Cardiac muscle cell (in vitro differentiated cells and primary cell): ENCODE measurements around the gene UBE3B. TPM values are rescaled to one million over a fixed set of nuclear protein-coding genes. Genes with fewer than 3 reads are reported as not detected.

Experiments used
- DNase-seq, 2 donors: peaks; one replicate each; pipeline versions ENCODE4 v3.0.0 to v3.0.0-alpha.2; 2010 to 2017; ENCODE audit warnings: low read depth in 1 of 2, low spot score in 1 of 2
- H3K27ac ChIP-seq: fragments of 200-600 bp; sonication (generic); 2 replicates; pipeline ENCODE4 v1.5.1; 2016
- H3K27me3 ChIP-seq: fragments of 200-600 bp; sonication (generic); 2 replicates; pipeline ENCODE4 v1.6.0; 2016; ENCODE audit warnings: control low read depth
- H3K36me3 ChIP-seq: fragments of 200-600 bp; sonication (generic); 2 replicates; pipeline ENCODE4 v1.5.1; 2016; ENCODE audit warnings: control low read depth
- H3K4me1 ChIP-seq: fragments of 200-600 bp; sonication (generic); 2 replicates; pipeline ENCODE4 v1.8.1; 2017; ENCODE audit warnings: low read depth, mild to moderate bottlenecking, mixed run types
- H3K4me3 ChIP-seq: fragments of 200-600 bp; sonication (generic); 2 replicates; pipeline ENCODE4 v1.5.1; 2016; ENCODE audit warnings: mild to moderate bottlenecking
- H3K9me3 ChIP-seq: fragments of 200-600 bp; sonication (generic); 2 replicates; pipeline ENCODE4 v1.5.1; 2017; ENCODE audit warnings: low read depth, mild to moderate bottlenecking, control low read depth
- polyA plus RNA-seq: library from polyadenylated mRNA; unstranded; fragments of >200 nt; fragmentation: Nextera tagmentation; extraction: Ambion mirVana; gene quantifications from 2 replicates; pipeline ENCODE4 v1.2.1, GENCODE V29; 2016
- total RNA-seq: library from RNA; depleted of rRNA; stranded (reverse); fragments of >200 nt; gene quantifications from 2 replicates; pipeline ENCODE4 v1.2.3, GENCODE V29; 2016
- TF ChIP-seq, protein P1 (sequence below): IDR thresholded peaks from 2 replicates; pipeline ENCODE4 v1.5.1; 2012; ENCODE audit warnings: low read depth, mild to moderate bottlenecking, low read length

Gene UBE3B
- total and polyA plus RNA-seq, 2 experiments from 2014 or later, result 36.7 to 73.5 TPM

DNA sequence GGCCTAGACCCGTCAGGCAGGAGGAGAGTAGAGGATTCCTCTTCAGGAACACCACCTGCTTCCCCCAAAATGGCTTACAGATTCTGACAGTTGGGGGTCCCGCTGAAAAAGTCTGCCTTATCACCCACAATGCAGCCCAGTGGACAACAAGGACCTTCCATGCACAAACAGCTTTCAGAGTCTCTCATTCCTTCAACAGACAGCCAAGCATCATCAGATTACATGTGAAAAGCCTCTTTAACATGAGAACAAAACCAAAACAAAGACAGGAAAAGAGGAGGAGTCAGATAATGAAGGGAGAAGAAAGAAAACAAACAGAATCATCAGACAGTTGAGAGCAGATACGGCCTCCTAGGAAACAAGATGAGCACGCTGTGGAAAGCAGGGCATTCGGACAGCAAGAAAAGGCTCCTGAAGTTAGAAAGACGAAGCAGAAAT is 18.6 kb upstream of the UBE3B start:
- H3K4me3 ChIP-seq, result no peak overlapping the region
- H3K27ac ChIP-seq, result peak overlapping the region; percentile 100
- H3K4me1 ChIP-seq, result peaks cover 57% of the 10 kb centered on the region
- no peaks in the 10 kb centered on the region for H3K9me3 ChIP-seq
- H3K27me3 ChIP-seq, result no peaks in the 10 kb centered on the region
- TF ChIP-seq, protein P1, sequence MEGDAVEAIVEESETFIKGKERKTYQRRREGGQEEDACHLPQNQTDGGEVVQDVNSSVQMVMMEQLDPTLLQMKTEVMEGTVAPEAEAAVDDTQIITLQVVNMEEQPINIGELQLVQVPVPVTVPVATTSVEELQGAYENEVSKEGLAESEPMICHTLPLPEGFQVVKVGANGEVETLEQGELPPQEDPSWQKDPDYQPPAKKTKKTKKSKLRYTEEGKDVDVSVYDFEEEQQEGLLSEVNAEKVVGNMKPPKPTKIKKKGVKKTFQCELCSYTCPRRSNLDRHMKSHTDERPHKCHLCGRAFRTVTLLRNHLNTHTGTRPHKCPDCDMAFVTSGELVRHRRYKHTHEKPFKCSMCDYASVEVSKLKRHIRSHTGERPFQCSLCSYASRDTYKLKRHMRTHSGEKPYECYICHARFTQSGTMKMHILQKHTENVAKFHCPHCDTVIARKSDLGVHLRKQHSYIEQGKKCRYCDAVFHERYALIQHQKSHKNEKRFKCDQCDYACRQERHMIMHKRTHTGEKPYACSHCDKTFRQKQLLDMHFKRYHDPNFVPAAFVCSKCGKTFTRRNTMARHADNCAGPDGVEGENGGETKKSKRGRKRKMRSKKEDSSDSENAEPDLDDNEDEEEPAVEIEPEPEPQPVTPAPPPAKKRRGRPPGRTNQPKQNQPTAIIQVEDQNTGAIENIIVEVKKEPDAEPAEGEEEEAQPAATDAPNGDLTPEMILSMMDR, result no peak
- H3K36me3 ChIP-seq, result peaks cover 44% of the 10 kb centered on the region
- DNase-seq, result peak in 1 of 2 donors; percentile 56

DNA sequence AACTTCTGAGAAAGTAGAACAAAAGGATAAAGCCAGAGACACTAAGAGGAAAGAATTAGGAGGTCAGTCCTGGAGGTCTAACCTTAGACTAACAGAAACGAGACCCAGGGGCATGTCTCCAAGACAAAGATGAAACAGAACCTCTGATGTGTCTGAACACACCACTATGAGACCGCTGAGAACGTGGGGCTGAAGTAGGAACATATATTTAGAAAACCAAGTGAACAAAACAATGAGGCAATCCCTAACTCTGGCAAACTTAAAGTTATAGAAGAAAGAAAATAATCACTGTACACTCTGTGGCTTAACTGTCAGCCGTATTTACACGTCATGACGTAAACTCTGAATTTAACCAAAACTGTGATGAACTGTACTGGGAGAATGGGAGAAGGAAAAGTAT is 18.2 kb upstream of the UBE3B start:
- peak in 1 of 2 donors; percentile 29 for DNase-seq
- Histone ChIP-seq H3K27ac (peak overlapping the region; percentile 100), H3K36me3 (peaks cover 40% of the 10 kb centered on the region)

DNA sequence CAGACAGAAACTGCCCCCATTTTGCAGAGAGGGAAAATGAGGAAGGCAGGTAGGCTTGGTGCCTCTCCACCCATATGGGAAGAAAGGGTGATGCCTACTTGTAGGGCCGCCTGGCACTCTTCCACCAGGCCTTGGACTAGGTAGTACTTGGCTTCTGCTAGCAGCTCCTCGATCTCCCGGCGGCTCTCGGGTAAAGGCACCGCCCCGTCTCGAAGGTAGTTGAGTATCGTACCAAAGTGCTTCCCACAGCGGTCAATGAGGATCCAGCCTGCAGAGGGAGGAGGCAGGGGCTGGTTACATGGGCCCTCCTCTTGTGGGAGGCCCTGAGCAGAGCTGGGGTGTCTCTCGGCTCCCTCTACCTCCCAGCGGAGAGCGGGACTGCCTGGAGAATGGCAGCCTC is 16.9 kb upstream of the UBE3B start:
- H3K36me3 ChIP-seq, result peaks cover 29% of the 10 kb centered on the region

More for the DNA sequence above, 18.2 kb upstream of the UBE3B start:
- Histone ChIP-seq H3K4me1 (peaks cover 62% of the 10 kb centered on the region), H3K9me3 (no peaks in the 10 kb centered on the region), H3K27me3 (no peaks in the 10 kb centered on the region), H3K4me3 (no peak overlapping the region)
- TF ChIP-seq, protein P1, result no peak

DNA sequence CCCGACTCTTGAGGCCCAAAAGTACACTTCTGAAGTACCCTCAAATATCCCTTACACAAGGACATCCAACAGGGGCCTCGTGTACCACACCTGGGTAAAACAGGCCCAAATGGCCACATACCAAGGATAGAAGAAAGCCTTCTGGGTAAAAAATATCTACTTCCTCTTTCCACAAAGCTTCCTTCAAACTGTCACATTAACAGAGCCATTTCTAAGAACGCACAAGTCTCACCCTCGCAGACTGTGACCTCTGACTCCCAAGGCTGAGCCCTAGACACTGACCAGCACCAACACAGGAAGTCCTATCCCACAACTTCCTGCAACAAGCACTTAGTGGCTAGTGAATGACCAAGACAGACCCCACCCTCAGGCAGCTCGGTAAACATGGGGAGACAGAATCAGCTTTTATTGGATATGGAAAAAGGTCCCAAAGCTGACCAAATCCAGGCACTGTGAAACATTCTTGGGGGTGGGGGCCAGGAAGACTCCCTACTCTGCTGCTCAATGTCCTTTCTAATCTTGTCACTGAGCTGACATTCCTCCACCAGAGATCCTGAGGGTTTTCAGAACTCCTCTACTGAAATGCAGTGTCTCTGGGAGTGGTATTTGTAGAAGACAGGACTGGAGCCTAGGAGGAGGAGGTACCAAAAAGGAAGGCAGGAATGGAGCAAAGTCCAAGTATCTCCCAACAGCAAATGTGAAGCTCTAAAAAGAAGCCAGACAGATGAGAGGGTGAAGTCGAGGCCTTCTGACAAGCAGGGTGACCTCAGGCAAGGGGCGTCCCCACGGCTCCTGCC is 16.2 kb upstream of the UBE3B start:
- Histone ChIP-seq H3K36me3 (peaks cover 23% of the 10 kb centered on the region), H3K27ac (peak overlapping the region; percentile 100), H3K4me1 (peaks cover 82% of the 10 kb centered on the region), H3K4me3 (no peak overlapping the region), H3K27me3 (no peaks in the 10 kb centered on the region), H3K9me3 (no peaks in the 10 kb centered on the region)
- TF ChIP-seq, protein P1, result no peak
- peak; percentile 28 to 58 for DNase-seq

More for the DNA sequence above, 16.9 kb upstream of the UBE3B start:
- no peak for DNase-seq
- Histone ChIP-seq H3K27me3 (no peaks in the 10 kb centered on the region), H3K4me3 (no peak overlapping the region), H3K27ac (peak overlapping the region; percentile 100), H3K9me3 (no peaks in the 10 kb centered on the region), H3K4me1 (peaks cover 74% of the 10 kb centered on the region)
- TF ChIP-seq, protein P1, result no peak

DNA sequence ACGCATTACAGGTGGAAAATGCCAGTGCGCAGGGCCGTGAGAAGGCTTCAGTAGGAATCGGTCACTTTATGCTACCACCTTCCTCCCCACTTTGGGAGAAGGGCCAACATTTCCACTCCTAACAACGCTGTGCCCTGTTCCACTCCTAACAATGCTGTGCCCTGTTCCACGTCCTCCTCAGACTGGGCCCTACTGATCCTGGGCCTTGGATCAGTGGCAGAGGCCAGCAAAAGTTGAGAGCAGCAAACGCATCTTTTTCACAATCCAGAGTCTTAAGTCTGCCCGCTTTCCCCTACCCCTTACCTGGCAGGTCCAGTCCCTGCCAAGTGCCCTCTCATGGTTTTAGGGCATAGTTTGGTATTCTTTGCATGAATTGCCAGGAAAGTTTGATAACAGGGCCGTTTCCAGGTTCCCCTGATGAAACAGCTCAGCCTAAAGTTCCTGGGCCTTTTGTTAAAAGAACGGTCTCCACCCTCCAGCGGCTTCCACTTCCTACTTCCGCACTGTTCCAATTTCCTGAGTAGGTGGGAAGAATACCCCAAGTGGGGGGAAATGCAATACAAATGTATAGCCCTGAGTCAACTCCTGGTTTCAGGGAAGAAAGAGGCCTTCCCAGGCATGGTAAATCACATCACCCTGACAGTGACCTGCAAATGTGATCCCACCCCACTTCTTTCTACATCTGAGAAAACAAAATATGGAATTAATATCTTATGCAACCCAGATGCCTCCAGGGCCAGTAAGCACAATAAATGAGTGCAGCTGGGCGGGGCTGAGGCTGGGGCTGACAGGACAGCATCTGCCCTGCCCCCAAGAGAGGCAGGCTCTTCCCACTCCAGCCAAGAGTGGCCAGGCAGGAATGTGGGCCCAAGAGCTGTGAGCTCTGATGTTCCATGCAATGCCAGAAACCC is 15.3 kb upstream of the UBE3B start:
- peak; percentile 69 to 99 for DNase-seq
- TF ChIP-seq, protein P1, result no peak
- peak overlapping the region; percentile 100 for H3K27ac ChIP-seq
- H3K27me3 ChIP-seq, result no peaks in the 10 kb centered on the region
- no peak overlapping the region for H3K4me3 ChIP-seq
- no peaks in the 10 kb centered on the region for H3K9me3 ChIP-seq
- peaks cover 14% of the 10 kb centered on the region for H3K36me3 ChIP-seq
- H3K4me1 ChIP-seq, result peaks cover 87% of the 10 kb centered on the region
